T-helper 2 cell treated with Interferon-gamma antibody and Interleukin-4, amounts not matched to agents 100 ng/mL and 5 ng/mL, for 36 hours (primary cell): ENCODE data around the gene NANOS1. TPM values are rescaled to one million over a fixed set of nuclear protein-coding genes. Genes with fewer than 3 reads are reported as not detected.

ENCODE experiments used
- intact Hi-C: fragments of 100-400 bp; cut with micrococcal nuclease; formaldehyde crosslinking; loops from one replicate; pipeline ENCODE4 v1.15.1; 2023
- total RNA-seq: library from RNA; stranded (reverse); gene quantifications from 2 replicates; pipeline ENCODE4 v1.2.3, GENCODE V29; 2022

The NANOS1 gene
- total RNA-seq, 1 donor from 2014 or later, result 0.20 TPM

GRCh38 chr10:119055472-119055871 is 26.0 kb downstream of the NANOS1 start:
- intact Hi-C loops, result no loop called here

DNA sequence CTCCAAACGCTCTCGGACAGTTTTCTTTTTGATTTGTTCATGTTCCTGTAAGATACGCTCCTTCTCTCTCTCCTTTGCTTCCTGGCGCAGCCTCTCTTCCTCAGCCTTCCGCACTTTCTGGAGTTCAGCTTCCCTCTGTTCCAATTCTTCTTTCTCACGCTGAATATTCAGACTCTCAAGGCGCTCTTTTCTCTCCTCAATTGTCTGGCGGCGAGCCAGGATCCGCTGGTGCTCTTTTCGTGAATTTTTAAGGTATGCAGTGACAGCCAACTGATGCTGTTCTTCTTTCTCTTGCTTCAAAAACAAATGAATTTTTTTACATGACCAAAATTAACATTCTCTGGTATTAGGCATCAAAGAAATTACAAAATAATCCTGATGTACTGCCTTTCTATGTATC is 28.5 kb downstream of the NANOS1 start:
- intact Hi-C loops, result no loop called here

DNA sequence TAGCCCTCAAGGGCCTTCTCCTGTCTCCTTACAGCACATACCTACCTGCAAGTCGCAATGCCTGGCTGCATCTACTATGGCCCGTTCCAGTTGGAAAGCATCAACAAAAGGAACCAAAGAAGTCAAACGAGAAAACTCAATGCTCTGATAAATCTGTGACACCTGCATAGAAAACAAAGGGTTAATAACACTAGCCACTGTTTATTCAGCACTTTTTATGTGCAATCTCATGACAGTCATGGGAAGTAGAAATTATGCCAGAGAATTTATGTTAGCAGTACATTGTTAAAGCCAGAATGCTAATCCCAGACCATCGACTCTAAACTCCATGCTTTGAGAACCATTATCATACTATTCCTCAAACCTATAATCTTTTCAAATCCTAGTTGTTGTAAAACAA is 30.0 kb downstream of the NANOS1 start:
- intact Hi-C loops, result no loop called here

- intact Hi-C loops, result no loop called here
Observed at GRCh38 chr10:119060107-119060506, 30.6 kb downstream of the NANOS1 start.

- intact Hi-C loops, result no loop called here
Observed at GRCh38 chr10:119061352-119061751, 31.8 kb downstream of the NANOS1 start.

DNA sequence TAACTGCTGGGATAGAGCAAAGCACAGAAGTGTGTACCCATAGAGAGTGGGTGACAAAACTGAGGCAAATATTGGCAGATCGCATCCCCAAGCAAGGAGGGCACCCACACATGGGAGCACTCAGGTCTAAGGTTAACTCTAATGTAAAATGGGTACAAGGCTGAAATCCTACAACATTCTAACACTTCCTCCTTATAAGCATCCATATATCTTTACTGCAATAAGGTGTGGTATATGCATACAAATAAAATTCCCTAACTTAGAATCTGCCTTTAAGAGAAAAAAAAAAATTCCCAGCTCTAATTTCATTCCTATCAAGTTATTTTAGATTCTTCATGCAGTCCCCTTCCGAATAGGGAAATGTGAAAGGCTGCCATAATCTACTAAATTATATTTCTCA is 32.4 kb downstream of the NANOS1 start:
- intact Hi-C loops, result no loop called here

- intact Hi-C loops, result loop anchor here (10.0 kb wide), 1 partner anchor 654 kb away; the partner anchor contains the start of gene INPP5F
Observed at GRCh38 chr10:119070395-119071165, 41.1 kb downstream of the NANOS1 start.

DNA sequence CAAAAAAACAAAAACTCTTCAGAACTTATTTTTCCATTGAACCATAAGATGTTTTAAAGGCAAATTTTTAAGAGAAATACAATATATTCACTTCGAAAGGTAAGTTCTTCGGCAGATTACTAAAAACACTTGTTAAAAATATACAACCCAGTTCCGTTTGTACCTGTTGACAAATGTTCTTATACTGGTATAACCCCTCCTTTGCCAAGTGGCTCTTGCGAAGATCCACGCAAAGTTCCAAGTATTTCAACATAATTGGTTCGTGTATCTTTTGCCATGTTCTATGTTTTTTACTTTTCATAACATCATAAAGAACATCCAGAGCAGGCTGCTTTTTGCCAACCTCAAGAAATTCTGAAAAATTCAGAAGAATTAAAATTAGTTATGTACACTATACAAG is 44.1 kb downstream of the NANOS1 start:
- intact Hi-C loops, result loop anchor here (10.0 kb wide), 1 partner anchor 651 kb away; the partner anchor contains the start of gene INPP5F

DNA sequence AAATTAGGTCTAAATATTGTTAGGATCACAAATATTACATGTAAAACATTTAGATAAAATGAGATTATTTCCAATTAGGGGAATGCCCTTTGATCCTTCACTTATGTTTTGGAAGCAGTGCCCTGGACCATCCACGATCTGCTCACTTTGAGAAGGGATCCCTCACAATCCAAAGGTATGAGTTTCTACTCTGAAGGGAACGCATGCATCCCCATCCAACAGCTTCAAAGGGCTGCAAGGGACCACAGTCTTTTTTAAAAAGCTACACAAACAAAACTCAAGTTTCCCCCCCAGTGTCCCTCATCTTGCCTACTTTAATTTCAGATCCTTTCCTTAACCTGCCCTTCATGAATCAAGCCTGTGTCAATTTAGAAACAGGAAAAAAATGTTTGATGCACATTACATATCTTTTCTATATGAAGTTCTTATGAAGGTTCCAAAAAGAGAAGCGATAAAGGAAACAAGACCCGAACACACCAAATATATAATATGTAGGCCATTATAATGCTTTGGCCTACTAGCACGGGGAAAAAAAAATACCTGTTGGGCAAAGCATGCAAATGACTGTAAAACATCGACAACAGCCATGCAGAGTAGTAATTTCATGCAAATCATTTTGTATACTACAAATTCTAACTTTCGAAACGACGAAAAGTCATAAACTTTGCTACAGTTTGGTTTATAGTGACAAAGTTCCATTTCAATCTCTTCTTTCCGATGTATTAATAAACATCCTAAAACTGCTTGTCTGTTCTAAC is 49.1 kb downstream of the NANOS1 start:
- intact Hi-C loops, result loop anchor here (5.0 to 10.0 kb wide), 2 partner anchors 46 to 646 kb away; partner anchors contain the start of gene INPP5F

DNA sequence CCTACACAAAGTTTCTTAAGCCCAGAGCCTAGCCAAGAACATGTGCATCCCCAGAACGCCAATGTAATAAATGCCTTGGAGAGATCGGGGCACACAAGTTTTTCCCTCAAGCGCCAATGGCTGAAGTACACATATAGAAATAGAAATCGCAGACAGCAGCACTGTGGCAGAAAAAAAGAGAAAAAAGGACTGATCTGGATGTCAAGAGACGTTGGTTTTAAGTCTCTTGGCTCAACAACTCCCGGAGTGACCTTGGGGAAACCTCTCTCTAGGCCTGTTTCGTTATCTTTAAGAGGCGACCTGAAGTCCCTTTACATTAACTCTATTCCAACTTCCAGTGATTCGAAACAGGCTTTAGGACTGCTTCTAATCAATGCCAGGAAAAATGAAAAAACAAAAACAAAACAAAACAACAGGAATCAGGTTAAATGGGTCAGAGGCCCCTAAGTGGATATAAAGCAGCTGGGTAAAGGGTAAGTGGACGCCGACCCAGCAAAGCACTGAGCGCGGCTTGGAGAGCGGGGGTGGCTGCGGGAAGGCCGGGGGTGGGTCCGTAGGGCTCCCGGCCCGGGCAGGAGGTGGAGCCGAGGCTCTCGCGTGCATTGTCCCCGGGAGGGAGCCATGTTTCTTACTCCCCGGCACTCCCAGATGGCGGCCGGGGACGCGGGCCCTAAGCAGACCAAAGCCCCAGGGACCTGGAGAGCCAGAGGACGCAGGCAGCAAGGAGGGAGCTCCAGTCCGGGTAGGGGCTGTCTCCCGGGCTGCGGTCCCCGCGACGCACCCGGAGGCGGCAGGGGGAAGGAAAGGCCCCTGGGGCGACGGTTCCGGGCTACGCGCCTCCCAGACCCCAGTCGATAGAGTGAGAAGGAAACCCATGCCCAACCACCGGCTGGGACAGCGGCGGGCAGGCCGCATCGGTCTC is 50.3 kb downstream of the NANOS1 start:
- intact Hi-C loops, result loop anchor here (1.0 to 10.0 kb wide), 12 partner anchors 11 to 645 kb away; partner anchors contain the start of genes BAG3, CACUL1, DENND10 and GRK5

DNA sequence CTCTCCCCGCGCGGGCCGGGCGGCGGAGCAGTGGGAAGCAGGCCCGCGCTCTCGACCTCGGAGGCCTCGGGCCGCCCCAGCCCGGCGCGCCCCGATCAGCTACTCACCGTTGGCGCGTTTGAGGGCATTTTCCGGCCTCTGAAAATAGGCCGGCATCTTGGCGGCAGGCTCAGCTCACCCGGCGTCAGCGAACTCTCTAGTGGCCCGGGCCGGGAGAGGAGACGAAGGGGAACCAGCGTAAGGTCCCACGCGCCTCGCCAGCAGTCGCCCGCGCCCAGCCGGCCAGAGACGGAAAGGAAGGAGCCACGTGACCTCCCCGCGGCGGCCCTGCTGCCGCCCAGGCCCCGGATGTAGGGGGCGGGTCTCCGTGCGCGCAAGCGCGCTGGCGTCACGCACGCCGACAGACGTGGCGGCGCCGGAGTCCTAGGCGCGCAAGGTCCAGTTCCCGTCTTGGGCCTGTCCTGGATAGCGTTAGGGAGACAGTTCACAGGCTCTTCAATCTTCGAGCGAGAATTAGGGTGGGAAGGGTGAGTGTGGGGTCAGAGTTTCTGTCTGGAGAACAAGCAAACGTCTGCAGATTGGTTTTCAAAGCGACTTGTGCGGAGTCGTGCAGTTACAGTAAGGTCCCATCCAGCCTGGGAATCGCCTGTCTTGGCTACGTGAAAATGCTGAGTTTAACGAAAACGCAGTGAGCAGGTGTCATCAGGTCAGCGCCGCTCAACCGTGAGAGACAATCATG is 51.2 kb downstream of the NANOS1 start, which contains the start of gene EIF3A:
EIF3A (minus strand) TSS at position 297 of the 739 bp plus-strand sequence; CDS start at position 156, 141 bp downstream.
- intact Hi-C loops, result loop anchor here (1.0 to 5.0 kb wide), 10 partner anchors 11 to 572 kb away; partner anchors contain the start of genes BAG3, CACUL1, DENND10 and GRK5

Other genes with a start within 250 kb of the NANOS1 start
- gene EIF3A, start 51.1 kb downstream of the NANOS1 start, total RNA-seq, result 176 and 182 TPM in 2 replicates
- 56.1 and 58.3 TPM in 2 replicates for gene DENND10, start 74.4 kb downstream of the NANOS1 start, total RNA-seq
- gene SFXN4, start 136.0 kb downstream of the NANOS1 start, total RNA-seq, result 29.4 and 29.5 TPM in 2 replicates
- gene PRDX3, start 149.1 kb downstream of the NANOS1 start, total RNA-seq, result 132 and 139 TPM in 2 replicates
- 38.9 and 41.6 TPM in 2 replicates for gene GRK5, start 177.9 kb downstream of the NANOS1 start, total RNA-seq